Activated T-helper 1 cell treated with Interleukin-2 at 50 U/mL for 16 hours (primary cell): Measurements from ENCODE around the gene TMEM203.
"Not testable (repeated sequence)": the region's sequence is repeated elsewhere in the genome, so short reads cannot be mapped to it uniquely, and the experiment has no call there.

Experiments used
- DNase-seq: peaks from one replicate; pipeline ENCODE4 v3.0.0-alpha.2; 2020; ENCODE audit warnings: low read depth

TMEM203 gene

DNA sequence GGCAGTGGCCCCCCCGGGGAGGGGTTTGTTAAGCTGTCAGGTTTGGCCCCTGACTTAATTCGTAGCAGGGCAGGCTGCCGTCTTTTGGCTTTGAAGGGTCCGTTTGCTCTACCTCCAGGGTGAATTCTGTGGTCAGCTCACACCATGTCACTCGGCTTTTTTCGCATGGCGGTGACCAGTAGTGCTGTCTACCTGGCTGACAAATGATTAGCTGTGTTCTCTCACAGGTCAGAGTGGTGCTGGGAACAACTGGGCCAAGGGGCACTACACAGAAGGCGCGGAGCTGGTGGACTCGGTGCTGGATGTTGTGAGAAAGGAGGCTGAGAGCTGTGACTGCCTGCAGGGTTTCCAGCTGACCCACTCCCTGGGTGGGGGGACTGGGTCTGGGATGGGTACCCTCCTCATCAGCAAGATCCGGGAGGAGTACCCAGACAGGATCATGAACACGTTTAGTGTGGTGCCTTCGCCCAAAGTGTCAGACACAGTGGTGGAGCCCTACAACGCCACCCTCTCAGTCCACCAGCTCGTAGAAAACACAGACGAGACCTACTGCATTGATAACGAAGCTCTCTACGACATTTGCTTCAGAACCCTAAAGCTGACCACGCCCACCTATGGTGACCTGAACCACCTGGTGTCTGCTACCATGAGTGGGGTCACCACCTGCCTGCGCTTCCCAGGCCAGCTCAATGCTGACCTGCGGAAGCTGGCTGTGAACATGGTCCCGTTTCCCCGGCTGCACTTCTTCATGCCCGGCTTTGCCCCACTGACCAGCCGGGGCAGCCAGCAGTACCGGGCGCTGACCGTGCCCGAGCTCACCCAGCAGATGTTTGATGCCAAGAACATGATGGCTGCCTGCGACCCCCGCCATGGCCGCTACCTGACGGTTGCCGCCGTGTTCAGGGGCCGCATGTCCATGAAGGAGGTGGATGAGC lies 37.1 kb upstream of the TMEM203 start:
- no peak for DNase-seq

DNA sequence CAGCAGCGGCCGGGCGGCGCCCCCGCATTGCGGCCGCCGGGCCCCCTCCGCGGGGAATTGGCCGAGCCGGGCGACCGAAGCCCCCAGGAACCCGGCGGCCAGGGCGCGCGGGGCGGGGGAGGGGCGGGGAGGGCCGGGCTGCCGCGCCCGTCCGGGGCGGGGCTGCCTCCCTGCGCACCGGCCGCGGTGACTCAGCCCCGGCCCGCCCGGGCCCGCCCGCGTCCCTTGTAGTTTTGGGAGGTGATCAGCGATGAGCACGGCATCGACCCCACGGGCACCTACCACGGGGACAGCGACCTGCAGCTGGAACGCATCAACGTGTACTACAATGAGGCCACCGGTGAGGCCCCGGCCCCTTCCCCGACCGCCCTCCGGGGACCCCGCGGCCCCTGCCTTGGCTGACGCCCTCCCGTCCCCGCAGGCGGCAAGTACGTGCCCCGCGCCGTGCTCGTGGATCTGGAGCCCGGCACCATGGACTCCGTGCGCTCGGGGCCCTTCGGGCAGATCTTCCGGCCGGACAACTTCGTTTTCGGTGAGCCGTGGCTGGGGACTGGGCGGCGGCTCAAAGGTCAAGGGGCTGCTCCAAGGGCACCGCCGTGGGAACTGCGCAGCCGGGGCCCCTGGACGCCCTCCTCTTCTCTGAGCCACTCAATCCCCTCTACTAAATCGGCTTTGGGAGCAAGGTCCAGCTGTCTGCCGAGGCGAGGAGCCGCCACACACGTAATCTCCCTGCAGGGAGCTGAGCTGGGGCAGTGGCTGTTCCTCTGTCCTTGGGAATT lies 36.2 kb upstream of the TMEM203 start:
- peak; percentile 71 for DNase-seq

- peak; percentile 95 for DNase-seq
Observed at GRCh38 chr9:137240841-137241489, 35.5 kb upstream of the TMEM203 start, which contains the start of gene TUBB4B. TUBB4B (plus strand) TSS chr9:137241287; CDS start chr9:137241361, 74 bp downstream.

DNA sequence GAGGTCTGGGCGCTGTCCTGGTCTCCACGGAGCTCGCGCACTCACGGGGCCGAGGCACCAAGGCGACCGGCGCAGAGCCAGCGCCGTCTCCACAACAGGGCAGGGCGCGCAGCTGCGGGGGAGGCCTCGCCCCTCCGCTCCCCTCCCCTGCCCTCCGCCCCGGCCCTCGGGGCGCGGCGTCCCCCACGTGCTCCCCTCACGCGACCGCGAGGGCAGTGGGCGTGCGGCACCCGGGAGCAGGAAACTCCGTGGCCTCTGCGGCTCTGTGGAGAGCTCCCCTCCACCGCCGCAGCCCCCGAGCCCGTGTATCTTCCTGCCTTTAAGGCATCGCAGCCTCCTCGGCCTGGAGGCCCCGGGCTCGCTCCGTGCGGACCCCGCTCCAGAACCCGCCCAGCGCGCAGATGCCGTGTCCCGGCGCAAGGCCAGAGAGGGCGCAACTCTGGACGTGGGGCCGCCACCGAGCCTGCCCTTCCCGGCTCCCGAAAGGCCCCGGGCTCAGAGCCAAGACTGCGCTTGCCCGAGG lies 34.9 kb upstream of the TMEM203 start:
- DNase-seq: peak; percentile 62

DNA sequence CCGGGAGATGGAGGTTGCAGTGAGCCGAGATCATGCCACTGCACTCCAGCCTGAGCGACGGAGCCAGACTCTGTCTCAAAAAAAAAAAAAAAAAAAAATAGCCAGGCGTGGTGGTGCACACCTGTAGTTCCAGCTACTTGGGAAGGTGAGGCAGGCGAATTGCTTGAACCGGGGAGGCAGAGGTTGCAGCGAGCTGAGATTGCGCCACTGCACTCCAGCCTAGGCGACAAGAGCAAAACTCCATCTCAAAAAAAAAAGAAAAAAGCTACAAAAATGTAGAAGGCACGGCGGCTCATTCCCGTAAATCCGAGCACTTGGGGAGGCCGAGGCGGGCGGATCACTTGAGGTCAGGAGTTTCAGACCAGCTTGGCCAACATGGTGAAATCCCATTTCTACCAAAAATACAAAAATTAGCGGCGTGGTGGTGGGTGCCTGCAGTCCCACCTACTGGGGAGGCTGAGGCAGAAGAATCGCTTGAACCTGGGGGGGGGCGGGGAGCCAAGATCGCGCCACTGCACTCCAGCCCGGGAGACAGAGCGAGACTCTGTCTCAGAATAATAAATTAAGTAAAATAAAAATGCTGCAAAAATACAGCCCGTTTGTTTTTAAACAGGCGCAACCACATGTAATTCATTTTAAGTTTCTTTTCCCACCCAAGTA lies 34.2 kb upstream of the TMEM203 start:
- DNase-seq: not testable (repeated sequence)

- no peak for DNase-seq
Observed at GRCh38 chr9:137237759-137238726, 32.6 kb upstream of the TMEM203 start.

GRCh38 chr9:137236936-137237421 lies 31.5 kb upstream of the TMEM203 start:
- no peak for DNase-seq

DNA sequence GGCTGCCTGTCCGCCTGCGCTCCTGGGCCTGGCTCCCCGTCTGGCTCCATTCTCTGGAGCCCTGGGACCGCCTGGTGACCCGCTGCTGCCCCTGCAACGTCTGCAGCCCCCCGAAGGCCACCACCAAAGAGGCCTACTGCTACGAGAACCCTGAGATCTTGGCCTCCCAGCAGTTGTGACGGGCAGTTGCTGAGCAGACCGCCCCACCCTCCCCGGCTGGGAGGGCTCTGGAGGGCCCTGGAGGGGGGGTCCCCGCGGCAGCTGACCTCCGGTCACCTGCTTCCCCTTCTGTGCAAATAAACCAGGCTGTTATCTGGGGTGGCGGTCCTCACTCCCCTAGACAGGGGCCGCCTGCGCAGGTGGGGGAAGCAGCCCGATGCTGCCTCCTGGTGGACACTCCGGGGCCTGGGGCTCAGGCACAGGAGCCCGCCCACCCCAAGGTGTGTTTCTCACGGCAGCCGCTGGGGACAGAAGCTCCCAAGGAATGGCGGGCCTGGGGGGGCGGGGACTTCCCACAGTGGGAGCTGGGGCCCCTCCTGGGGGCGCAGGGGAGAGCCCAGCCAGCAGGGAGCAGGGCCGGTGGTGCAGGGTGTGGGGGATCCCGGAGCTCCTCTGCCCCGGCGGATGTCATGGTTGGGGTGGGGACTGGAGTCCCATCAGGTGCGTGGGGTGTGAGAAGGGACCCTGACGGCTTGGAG lies 30.9 kb upstream of the TMEM203 start:
- DNase-seq: peak; percentile 82

- no peak for DNase-seq
Observed at GRCh38 chr9:137235424-137236237, 30.2 kb upstream of the TMEM203 start.

DNA sequence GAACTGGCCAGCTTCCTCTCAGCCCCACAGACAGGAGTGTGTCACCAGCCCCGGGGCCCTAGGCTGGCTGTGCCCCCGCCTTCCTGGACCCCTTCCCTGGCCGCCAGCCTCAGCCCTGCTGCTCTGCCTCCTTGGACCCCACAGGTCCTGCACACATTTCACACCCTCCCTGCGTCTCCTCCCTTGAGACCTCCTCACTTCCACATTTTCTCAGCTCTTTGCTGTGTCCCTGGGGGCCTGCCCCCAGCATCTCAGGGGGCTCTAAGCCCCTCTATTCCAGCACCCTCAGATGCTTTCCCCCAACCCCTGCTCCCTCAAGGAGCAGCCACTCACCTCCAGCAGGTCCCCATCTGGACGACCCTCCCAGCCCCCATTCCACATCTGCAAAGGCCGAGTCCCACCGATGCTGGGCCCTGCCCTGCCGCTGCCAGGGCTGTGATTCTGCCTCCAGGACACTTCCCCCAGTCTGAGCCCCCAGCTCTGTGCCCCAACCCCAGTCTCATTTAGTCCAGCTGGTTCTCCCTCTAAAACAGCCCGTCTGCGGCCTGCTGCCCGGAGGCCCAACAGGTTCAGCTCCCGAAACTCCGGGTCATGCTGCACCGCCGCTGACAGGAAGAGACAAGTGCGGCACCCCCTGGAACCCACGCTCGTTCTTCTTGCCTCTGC lies 29.4 kb upstream of the TMEM203 start:
- no peak for DNase-seq

DNA sequence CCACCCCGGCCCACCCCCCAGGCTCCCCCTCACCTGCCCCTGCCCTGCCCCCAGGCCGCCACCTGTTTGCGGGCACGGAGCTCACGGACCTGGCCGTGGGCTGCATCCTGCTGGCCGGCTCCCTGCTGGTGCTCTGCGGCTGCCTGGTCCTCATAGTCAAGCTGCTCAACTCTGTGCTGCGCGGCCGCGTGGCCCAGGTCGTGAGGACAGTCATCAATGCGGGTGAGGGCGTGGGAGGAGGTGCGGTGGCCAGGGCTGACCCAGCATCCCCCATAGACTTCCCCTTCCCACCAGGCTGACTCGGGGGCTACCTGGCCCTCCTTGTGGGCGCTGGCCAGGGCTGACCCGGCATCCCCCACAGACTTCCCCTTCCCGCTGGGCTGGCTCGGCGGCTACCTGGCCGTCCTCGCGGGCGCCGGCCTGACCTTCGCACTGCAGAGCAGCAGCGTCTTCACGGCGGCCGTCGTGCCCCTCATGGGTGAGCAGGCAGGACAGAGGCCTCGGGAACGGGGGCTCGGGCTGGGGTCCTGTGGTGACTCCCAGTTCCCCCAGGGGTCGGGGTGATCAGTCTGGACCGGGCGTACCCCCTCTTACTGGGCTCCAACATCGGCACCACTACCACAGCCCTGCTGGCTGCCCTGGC lies 28.7 kb upstream of the TMEM203 start:
- no peak for DNase-seq

- no peak for DNase-seq
Observed at GRCh38 chr9:137233143-137233980, 27.9 kb upstream of the TMEM203 start.

DNA sequence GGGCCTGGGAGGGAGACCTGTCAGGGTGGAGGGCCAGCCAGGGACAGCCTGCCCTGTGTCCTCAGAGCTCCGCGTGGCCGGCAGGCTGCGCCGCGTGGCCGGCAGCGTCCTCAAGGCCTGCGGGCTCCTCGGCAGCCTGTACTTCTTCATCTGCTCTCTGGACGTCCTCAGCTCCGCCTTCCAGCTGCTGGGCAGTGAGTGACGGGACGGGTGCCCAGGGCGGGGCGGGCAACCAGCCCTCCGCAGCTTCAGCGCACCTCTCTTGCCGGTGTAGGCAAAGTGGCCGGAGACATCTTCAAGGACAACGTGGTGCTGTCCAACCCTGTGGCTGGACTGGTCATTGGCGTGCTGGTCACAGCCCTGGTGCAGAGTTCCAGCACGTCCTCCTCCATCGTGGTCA lies 27.1 kb upstream of the TMEM203 start:
- DNase-seq: no peak

- DNase-seq: no peak
Observed at GRCh38 chr9:137232101-137232500, 26.7 kb upstream of the TMEM203 start.

- no peak for DNase-seq
Observed at GRCh38 chr9:137231372-137232039, 26.1 kb upstream of the TMEM203 start.

- no peak for DNase-seq
Observed at GRCh38 chr9:137230705-137231371, 25.4 kb upstream of the TMEM203 start, which contains the start of gene SLC34A3. SLC34A3 (plus strand) TSS chr9:137230901; CDS start chr9:137231703, 802 bp downstream.
